Measurements from ENCODE around the gene SRGAP1.
"Not testable (repeated sequence)": the region's sequence is repeated elsewhere in the genome, so short reads cannot be mapped to it uniquely, and the experiment has no call there.

Gene SRGAP1

DNA sequence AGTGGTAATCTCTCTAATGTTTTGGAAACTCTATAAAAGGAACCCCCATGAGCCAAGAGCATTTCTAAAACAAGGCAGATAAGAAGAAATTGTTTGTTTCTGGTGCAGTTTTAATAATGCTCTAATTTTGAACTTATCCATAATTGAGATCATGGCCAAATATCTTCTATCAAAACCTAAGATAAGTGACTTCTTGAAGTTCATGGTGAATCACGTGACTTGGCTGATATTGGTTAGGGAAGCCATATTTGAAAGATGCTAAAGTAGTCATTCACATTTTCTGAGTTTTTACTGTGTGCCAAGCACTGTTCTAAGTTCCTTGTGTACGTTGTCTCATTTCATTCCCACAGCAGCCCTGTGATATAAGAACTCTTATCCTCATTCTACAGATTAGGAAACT lies 219.7 kb downstream of the SRGAP1 start:
- DNase-seq, result no peak

DNA sequence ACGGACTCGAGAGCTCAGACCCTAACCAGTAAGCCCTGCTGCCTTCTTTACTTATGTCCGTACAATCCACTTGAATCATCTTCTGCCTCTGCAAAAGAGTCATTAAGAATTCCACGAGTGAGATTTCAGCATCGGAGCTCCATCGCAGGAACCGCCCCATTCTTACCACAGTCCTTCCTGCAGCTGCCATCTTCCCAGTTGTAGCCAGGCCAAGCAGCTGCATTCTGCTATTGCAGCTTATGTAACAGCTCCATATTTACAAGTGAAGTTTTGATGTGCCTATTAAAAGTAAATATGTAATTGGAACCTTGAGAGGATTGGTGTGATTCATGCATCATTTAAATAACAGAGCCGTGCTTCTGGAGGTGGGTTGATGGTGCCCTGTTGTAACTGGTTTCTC lies 220.2 kb downstream of the SRGAP1 start:
- DNase-seq, result no peak

DNA sequence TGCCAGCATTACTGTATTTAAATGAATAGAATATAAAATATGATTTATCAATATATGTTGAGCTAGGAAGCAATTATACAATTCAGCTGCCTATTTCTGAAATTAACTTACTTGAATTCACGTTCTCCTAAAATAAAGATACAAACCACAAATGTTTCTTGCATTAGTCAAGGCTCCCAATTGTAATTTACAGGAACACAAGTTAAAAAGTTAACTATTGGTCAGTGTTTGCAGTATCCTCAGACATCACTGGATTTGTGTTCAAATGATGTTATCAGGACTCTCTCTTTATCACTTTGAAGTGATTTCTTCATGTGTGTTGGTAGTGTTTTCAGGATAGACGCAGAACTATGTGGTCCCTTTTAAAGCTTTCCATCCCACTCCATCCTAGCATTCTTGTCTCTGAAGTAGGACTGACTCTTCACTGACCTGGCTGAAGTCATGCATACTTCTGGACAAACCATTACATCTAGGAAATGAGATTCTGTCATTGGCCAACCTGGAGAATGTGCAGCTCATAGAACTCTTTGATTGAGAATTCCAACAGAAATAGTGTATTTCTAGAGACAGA lies 221.5 kb downstream of the SRGAP1 start:
- no peak for DNase-seq

DNA sequence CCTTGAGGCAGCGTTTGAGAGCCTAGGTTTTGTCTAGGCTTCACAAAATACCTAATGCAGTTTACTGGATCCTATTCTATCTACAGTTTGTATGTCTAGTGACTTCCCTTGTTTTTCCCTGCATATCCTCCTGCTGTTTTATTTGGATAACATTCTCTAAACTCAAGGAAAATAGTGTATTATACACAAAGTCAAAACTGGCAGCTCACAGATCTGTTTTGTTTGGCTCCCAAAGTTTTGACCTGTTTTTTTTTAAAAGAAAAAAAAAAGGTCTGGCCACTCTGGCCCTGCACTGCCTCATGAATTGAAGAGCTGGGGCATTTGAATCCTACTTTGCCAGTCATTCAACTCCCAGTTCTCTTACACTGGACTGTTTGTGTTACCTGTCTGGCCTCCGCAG lies 222.3 kb downstream of the SRGAP1 start:
- no peak for DNase-seq

DNA sequence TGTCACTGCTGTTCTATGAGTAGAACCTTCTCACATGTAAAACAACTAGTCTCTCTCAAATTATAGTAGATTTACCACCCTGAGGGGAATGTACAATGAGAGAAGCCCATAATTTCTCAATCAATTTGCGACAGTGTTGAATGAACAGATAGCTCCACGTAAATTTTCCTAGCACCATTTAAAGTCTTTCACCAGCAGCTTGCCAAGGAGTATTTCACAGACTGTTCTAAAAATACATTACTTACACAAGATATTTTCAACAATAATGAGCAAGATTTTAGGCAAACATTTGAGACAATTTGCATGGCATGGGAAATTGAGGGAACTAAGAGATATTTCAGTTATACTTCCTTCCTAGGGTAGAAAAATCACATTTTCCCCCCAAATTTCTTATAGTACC lies 226.0 kb downstream of the SRGAP1 start:
- DNase-seq, result no peak

DNA sequence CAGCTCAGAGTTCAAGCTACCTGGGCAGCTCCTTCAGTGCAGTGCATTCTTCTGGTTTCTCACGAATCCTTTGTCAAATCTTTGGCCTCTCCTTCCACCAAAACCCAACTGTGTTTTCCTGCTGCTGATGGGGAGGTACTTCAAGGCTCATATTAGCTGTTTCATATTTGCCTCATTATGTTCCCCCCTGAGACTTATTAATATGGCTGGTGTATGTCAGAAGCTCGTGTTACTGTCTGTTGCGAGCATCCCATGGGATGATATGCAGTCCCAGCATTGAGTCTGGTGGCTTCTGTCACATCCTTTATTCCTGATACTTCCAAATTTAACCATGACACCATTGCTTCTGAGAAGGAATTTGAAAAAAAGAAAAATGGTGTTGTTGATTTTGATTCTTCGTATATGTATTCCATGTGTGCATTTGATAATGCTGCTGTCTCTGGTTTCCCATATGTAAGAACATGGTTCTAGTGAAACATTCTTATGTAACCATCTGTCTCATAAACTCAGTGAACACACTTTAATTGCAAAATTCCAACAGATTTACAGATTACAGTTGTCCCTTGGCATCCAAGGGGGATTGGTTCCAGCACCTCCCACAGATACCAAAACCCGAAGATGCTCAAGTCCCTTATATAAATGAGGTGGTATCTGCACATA lies 228.5 kb downstream of the SRGAP1 start:
- DNase-seq, result no peak

DNA sequence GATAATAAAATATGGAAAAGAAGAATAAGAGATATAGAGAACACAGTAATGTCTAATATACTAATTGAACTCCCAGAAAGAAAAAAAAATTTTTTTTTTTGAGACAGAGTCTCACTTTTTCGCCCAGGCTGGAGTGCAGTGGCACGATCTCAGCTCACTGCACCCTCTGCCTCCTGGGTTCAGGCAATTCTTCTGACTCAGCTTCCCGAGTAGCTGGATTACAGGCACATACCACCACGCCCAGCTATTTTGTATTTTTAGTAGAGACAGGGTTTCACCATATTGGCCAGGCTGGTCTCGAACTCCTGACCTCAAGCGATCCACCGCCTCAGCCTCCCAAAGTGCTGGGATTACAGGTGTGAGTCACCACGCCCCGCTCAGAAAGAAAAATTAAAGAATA lies 232.1 kb downstream of the SRGAP1 start:
- DNase-seq, result not testable (repeated sequence)

DNA sequence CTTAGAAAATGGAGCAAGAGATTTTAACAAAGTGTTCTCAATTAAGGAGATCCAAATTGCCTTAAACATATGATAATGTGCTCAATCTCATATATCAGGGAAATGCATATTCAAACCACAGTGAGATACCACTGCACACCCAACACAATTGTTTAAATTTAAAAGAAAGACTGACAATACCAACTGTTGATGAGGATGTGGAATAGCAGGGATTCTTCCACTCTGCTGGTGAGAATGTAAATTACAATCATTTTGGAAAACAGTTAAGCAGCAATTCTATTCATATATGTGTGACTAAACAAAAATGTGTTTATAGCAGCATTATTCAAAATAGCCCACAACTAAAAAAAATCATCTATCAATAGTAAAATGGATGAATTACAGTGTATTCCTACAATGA lies 233.4 kb downstream of the SRGAP1 start:
- DNase-seq, result no peak

DNA sequence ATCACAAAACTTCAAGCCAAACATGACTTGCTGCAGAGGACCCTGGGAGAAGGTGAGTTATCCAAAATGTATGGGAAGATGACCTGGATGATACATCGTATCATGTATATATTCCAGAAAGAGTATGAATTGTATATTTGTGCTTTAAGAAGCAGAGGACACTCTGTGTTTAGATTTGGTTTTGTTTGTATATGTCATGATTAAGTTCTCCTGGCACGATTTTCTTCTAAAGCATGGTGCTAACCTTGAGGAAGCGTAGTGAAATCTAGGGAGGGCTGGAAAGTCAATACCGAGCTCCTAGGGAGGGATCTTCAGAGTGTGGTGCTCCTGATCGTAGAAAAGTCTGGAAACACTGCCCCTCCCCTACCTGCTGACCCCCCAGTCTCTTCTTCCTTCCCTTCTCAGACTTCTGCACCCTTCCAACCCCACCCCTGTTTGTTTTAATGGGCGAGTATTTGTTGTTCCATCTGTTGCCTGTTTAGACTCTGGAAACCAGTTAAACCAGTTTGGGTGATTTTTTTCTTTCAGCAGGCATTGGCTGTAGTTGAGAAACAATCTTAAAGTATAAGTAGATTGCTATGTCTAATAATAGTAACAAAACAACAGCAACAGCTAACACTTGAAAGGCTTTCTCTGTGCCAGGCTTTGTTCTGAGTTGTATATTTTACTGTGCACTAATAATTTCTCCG lies 236.0 kb downstream of the SRGAP1 start:
- DNase-seq, result no peak

DNA sequence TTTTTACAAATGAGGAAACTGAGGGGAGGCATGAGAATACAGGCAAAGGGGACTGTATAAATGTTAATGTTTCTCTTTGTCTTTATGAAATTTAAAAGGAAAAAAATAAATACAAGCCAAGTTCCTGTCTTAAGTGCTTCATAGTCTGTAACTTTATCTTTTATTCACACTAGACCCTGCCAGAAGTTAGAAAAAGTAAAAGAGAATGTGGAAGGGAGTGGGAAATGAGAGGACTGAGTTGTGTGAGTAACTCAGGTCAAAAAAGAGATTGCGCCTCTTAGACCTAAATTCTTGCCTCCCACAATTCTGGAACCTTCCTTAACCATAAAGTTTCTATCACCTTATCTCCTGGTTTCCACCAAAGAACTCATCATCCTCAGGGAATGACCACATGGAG lies 236.5 kb downstream of the SRGAP1 start:
- DNase-seq, result no peak

DNA sequence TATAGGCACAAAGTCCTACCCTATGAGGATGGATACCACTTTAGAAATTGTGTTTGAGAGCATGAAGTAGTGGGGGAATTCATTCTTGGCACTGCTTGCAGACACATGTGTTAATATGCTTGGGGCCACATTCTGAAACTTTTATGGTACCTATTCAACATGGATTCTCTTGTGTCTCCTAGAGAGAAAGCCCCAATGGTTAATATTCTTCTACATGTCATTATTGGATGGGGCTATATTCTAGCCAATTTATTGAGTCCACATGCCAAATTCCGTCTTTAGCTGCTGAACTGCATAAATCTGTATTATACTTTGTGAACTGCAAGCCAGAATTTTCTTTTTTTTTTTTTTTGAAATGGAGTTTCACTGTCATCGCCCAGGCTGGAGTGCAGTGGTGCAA lies 237.6 kb downstream of the SRGAP1 start:
- DNase-seq, result no peak

DNA sequence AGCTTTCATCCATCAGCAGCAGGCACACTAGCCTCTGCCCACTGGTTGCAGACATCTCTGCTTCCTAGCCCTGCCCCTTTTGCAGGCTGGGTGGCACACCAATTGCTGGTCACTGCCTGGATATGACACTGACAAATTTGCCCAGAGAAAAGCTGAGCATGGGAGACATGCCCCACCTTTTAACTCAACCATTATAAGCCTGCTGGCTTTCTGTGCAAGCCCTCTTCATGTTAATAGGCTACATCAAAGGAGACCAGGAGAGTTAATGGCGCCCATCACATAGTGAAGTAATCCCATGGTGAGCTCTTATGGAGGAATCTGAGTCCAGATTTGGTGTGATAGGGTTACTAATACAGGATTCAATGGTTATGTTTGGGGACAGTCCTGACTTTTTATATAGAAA lies 238.4 kb downstream of the SRGAP1 start:
- no peak for DNase-seq

DNA sequence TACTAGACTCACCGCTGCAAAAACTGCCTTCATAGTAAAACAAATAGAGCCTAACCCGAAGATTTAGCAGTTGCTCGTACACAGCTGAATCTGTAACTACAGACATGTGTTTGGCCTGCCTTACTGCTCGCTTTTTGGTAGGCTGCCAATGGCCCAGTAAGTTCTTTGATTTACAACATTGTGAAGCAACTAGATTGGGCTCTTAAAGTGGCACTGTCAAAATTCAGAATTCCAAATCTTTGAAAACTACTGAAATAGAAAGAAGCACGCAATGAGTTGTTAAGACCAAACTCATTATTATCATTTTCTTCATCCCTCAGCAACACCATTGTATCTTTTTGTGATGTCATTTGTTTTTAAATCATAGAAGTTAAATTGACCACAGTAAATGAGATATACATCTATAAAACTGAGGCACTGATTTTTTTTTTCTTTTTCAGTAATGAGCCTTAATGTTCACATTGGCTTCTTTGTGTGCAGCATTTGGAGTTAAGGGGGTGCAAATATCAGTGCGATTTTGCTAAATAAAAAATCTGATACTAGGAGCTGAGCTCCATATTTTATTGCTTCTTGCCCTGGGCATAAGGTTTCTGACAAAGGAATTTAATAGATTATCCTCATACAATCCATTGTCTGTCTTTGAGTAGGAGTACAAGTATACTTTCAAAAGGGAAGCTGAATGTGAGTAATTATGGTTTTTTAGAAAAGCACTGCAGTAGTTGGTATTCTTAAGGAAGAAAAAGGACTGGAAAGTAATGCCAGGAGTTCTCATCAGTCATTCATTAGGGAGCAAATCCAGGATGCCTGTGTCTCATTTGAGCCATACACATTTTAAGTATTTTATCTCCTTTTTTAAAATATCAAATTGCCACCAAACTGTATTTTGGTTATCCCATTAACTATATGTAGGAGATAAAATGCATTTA lies 239.0 kb downstream of the SRGAP1 start:
- no peak for DNase-seq

DNA sequence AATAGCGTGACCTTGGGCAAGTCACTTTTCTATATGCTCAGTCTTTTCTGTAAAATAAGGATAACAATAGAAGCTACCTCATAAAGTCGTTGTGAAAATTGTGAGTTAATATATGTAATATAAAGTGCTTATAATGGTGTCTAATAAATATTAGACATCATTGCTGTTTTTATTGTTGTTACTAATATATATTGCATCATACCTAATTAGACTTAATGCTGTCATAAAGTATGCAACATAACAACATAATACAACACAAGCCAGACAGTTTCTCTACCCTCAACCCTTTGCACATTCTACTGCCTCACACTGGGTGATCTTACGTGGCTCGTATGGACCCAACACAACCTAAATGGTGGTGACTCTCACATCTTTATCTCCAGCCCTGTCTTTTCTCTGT lies 240.7 kb downstream of the SRGAP1 start:
- DNase-seq, result no peak

DNA sequence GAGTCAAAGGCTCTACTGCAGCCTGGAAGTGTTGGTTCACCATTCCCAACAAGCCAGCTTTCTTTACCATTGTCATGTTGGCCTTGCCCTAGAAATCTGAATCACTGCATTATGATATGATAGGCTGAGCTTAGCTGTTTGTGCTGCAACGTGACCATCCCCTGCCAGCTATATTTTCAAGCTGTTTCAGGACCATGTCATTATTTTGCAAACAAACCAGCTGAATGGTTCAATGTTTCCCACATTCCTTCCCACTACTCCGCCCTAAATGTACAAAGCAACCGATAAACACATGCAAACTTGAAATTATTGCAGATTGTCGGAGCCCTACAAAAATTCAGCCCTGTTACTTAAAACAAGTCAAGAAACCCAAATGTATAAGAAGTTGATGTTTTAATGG lies 241.5 kb downstream of the SRGAP1 start:
- DNase-seq, result no peak

DNA sequence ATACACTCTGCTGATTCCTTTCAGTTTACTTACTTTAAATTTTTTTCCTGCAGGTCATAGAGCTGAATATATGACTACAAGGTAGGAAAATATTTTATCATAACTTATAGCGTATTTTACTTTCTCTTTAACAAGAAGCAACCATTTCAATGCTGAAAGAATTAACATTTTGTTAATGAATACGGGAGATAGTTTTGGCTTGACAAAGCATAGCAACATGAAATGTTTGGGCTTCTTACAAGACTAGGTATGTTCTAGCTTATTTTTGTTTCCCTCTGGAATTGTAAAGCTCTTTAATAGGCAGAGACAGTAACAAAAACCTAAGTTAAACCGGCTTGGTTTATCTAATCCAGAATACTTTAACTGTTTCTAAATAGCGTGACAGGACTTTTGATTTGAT lies 242.4 kb downstream of the SRGAP1 start:
- DNase-seq, result no peak

DNA sequence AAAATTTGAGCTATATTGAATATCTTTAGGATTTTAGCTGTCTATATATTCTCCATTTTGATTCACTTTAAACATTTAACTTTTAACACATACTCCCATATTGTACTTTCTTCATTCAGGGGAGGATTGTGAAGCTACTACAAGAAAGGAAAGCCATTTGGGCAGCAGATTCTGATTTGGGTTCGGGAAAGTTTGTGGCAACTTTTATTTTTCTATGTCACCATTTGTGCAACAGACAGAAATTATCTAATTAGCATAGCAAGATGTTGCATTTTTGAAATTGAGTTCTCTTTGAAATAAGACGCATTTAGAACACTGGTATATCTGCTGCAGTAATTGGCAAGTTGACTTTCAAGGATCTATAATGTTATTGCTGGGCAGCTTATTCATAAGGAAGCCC lies 243.3 kb downstream of the SRGAP1 start:
- DNase-seq, result no peak

DNA sequence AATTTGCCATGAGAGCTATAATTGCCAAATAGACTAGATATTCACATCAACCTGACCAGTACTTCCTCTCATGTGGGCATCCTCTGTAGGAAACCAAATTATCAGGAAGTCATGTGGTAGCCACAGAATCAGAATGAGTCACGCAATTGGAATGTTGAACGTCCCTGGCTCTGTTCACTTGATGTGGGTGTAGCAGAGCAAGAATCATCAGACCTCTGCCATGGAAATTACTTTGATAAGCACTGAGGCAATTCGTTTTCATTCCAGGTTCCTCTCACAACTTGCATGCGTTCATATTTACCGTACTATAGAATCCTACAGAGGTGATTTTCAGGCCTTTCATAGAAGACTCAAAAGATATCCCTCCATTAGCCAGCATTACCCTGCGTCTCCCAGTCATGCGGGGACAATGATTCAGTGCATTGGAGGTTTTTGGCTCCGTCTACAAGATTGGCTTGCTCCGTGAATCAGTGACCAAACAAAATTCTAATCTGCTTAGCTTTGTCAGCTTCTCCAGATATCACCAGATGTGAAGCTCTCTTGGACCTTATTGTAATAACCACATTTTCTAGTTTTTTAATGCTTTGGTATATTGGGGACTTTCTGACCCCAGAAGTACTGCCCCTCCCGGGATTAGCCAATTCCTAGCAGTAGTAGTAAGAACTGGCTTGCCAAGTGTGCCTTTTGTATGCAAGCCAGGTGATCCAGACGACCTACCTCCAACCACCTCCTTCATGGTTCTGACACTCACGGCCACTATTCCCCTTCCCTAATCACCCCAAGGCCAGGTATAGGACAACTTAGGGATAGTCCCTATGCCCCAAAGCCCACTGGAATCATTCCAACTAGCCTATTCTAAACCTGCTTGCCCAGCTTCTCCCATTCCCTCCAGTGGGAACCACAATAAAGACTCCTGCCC lies 244.2 kb downstream of the SRGAP1 start:
- DNase-seq, result no peak

DNA sequence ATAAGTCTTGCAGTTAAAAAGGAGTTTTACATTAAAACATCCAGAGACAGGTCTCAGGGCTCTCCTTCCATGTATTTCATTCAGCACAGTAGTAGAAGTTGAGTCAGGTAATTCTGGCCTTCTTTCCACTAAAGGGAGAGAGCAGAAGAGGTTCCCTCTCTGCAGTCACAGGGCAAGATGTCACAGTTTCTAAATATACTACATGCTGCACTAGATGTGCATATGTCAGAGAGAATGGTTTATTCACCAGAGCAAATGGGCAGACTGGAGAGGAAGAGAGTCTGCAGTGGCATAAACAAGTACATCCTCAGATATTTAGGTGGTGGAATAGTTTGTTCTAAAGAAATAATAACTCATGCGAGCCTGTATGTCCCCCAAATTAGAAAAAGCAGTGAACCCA lies 245.5 kb downstream of the SRGAP1 start:
- no peak for DNase-seq

DNA sequence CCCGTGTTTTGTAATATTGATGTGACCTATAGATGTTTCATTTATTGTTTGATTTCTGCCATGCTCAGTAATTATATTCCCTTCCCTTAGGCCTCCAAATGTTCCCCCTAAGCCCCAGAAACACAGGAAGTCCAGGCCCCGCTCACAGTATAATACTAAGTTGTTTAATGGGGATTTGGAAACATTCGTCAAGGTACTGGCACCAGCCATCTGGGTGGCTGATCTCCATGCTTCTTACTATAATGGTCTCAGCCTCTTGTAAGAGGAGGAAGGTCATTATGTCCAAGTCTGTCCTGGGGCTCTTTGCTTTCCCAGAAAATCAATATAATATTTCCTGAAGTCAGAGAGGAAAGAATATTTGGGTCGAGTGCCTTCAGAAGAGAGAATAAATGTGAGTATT lies 246.7 kb downstream of the SRGAP1 start:
- DNase-seq, result no peak

DNA sequence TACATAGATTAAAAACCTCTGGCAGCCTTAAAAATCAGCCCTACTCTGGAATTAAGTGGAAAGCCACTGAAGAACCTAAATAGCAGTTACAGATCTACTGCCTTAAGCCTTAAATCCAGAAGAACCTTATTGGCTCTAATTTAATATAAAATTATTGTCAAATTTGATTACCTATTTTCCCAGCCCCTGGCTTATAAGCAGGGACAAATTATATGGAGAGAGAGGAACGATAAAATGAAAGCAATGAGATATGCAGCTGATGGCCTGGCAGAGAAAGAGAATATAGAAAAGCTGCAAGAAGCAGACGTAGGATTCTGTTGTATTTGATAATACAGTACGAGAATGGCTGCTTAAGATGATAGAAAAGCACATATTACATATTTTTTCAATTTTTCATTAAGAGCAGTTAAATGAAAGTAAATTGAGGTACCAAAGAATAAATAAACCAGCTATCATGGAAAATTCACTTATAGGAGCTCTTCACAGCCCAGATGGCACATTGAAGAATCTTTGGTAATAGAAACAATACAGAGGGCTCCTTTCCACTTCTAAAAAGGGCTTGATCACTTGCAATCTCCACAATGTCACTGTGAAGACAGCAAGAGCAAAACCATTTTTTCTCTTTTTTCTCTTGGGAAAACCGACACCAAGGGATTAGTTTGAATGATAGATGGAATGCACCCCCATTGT lies 248.2 kb downstream of the SRGAP1 start:
- no peak for DNase-seq

DNA sequence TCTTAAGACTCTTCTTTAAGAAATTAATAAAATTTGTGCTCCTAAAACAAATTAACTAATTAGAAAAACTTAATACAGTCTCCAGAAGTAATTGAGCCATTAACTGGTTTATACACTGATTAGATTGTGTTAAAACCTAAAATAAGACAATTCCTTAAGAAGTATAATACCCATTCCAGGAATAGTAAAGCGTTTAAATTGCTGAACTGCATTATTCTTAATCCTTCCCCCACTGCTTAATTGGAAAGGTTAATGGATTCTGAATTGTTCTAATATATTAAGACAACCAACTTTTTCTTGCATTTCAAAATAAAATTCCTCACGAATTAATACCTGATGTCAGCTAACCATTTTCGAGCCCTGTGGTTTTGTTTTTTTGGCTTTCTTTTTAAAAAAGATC lies 249.2 kb downstream of the SRGAP1 start:
- no peak for DNase-seq

Measured in activated CD4-positive, alpha-beta T cell treated with anti-CD3 and anti-CD28 coated beads, Interleukin-2, amount 50 U/mL, for 16 hours (primary cell).